Adrenal gland (tissue), 12 donors: ENCODE data around the gene ATP6V0B. TPM values are rescaled to one million over a fixed set of nuclear protein-coding genes. Genes with fewer than 3 reads are reported as not detected.

Experiments
- DNase-seq, 7 donors: peaks; one replicate each; pipeline ENCODE4 v3.0.0-alpha.2; 2019 to 2020
- H3K27ac ChIP-seq, 5 donors: fragments of 200-600 bp; sonication (generic) in 4 of 5; 1 replicate in 3 of 5; 2 replicates in 2 of 5; pipeline versions ENCODE4 v1.5.1 to v1.8.0; 2016 to 2020; ENCODE audit warnings: mild to moderate bottlenecking in 1 of 5
- H3K27me3 ChIP-seq: fragments of 200-600 bp; 2 replicates; pipeline ENCODE4 v1.8.0; 2021
- H3K36me3 ChIP-seq, 2 donors: fragments of 200-600 bp; replicated peaks in 1 of 2; 1 replicate in 1 of 2; 2 replicates in 1 of 2; pipeline versions ENCODE4 v1.5.1 to v1.8.0; 2018 to 2022
- H3K4me1 ChIP-seq, 2 donors: fragments of 200-600 bp; replicated peaks in 1 of 2; 1 replicate in 1 of 2; 2 replicates in 1 of 2; pipeline versions ENCODE4 v1.5.1 to v1.8.0; 2018 to 2021
- H3K4me3 ChIP-seq, 4 donors: fragments of 200-600 bp; sonication (generic) in 3 of 4; one replicate each; pipeline ENCODE4 v1.5.1; 2016 to 2018
- H3K9me3 ChIP-seq, 3 donors: fragments of 200-600 bp; sonication (generic) in 1 of 3; replicated peaks in 1 of 3; 1 replicate in 2 of 3; 2 replicates in 1 of 3; pipeline versions ENCODE4 v1.5.1 to v1.8.0; 2016 to 2021
- POLR2A ChIP-seq, 2 donors: fragments of 450-650 bp; IDR thresholded peaks; one replicate each; pipeline ENCODE4 v1.6.1; 2017; ENCODE audit warnings: antibody characterized with exemption in 2 of 2, mild to moderate bottlenecking in 2 of 2, moderate library complexity in 1 of 2
- WGBS, 4 donors: extraction: QIAGEN DNeasy Blood & Tissue Kit in 2 of 4; methylation state at CpG; one replicate each; pipeline versions ENCODE4 v1.1.5 to v1.1.7; 2013 to 2017; 5-methylcytosine and 5-hydroxymethylcytosine counted together
- intact Hi-C, 2 donors: fragments of 100-400 bp; cut with DNase I; formaldehyde crosslinking; loops; one replicate each; pipeline versions ENCODE4 v1.14.1 to v1.15.0; 2022 to 2023
- polyA plus RNA-seq, 3 donors: library from polyadenylated mRNA; stranded (reverse); fragments of 200-250 nt in 2 of 3; fragments of 350-450 nt in 1 of 3; fragmentation: Illumina TruSeq in 1 of 3; extraction: RNeasy Lipid Tissue Mini Kit (QIAGEN cat#74804) in 1 of 3; gene quantifications; one replicate each; pipeline ENCODE4 v1.2.3, GENCODE V29; 2013 to 2014
- total RNA-seq, 9 donors: library from RNA; depleted of rRNA in 4 of 9; stranded (reverse); fragments of >200 nt in 4 of 9; fragments of 120-200 nt in 1 of 9; fragmentation: NEBNext Ultra II Directional in 1 of 9; extraction: Animal tissue kit (Norgen Biotek cat#: 25700) in 1 of 9; gene quantifications; one replicate each; pipeline versions ENCODE4 v1.1.0 to v1.2.4, GENCODE V29; 2013 to 2023
- TF ChIP-seq, protein P1 (sequence below), 6 experiments: fragments of 450-650 bp in 4 of 6; fragments of 200-600 bp in 2 of 6; sonication (generic) in 1 of 6; IDR thresholded peaks; 1 replicate in 5 of 6; 2 replicates in 1 of 6; pipeline versions ENCODE4 v1.5.1 to v1.8.0; 2016 to 2021; ENCODE audit warnings: antibody characterized with exemption in 6 of 6, mild to moderate bottlenecking in 2 of 6, moderate library complexity in 1 of 6
- donor health status: healthy with polysubstance abuse.
- donor health status: Bipolar disorder and iron deficiency.
- donor health status: DM: yes; HTN: yes; CAD: no.
- donor health status: DM: no; HTN: no; CAD: no.
- donor health status: DM: no; HTN: no; CAD: no.
- donor health status: DM: yes; HTN: yes; CAD: no.

ATP6V0B gene
- total and polyA plus RNA-seq, 12 donors = 141 to 432 (median 216) TPM

- WGBS, 4 donors = 83 to 91% (median 87%) methylated on average over 6 to 8 of the region's 8 CpGs
- no peak for TF ChIP-seq POLR2A (IDR thresholded peaks at IDR 0.05)
- TF ChIP-seq, protein P1, sequence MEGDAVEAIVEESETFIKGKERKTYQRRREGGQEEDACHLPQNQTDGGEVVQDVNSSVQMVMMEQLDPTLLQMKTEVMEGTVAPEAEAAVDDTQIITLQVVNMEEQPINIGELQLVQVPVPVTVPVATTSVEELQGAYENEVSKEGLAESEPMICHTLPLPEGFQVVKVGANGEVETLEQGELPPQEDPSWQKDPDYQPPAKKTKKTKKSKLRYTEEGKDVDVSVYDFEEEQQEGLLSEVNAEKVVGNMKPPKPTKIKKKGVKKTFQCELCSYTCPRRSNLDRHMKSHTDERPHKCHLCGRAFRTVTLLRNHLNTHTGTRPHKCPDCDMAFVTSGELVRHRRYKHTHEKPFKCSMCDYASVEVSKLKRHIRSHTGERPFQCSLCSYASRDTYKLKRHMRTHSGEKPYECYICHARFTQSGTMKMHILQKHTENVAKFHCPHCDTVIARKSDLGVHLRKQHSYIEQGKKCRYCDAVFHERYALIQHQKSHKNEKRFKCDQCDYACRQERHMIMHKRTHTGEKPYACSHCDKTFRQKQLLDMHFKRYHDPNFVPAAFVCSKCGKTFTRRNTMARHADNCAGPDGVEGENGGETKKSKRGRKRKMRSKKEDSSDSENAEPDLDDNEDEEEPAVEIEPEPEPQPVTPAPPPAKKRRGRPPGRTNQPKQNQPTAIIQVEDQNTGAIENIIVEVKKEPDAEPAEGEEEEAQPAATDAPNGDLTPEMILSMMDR (IDR thresholded peaks at IDR 0.05) = no peak
- Histone ChIP-seq H3K36me3 (peaks cover 0 to 6% of the 10 kb centered on the region in 2 donors), H3K9me3 (no peaks in the 10 kb centered on the region), H3K4me1 (no peaks in the 10 kb centered on the region), H3K4me3 (no peak overlapping the region), H3K27me3 (no peaks in the 10 kb centered on the region), H3K27ac (no peak overlapping the region)
- intact Hi-C loops = loop anchor here (5.0 kb wide), 1 partner anchor 37 kb away; no protein-coding TSS in a partner anchor
- no peak for DNase-seq
These were observed 25.4 kb downstream of the ATP6V0B start for GRCh38 chr1:44000122-44000665.

DNA sequence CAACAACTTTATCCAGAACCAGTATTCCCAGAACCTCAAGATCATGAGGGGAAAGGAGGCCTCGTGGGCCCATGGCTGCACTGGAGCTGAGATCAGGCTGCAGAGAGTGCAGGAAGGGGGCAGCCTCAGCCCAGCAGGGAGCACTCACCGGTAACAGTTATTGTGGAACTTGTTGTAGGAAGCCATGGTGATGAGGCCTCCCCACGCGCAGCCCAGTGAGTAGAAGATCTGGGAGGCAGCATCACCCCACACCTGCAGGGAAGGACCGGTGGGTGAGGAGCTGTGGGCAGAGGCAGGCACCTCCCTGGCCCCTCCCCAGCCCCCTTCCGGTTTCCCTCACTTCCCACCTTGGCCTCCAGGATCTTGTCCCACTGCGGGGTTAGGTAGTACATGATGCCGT lies 27.4 kb downstream of the ATP6V0B start:
- Histone ChIP-seq H3K27me3 (no peaks in the 10 kb centered on the region), H3K4me1 (peaks cover 0 to 3% of the 10 kb centered on the region in 2 donors), H3K9me3 (no peaks in the 10 kb centered on the region), H3K4me3 (no peak overlapping the region), H3K27ac (no peak overlapping the region), H3K36me3 (peaks cover 0 to 6% of the 10 kb centered on the region in 2 donors)
- intact Hi-C loops = loop anchor here (5.0 kb wide), 1 partner anchor 35 kb away; no protein-coding TSS in a partner anchor
- DNase-seq = no peak
- 79 to 94% (median 84%) methylated on average over 2 to 8 of the region's 8 CpGs for WGBS, 4 donors
- TF ChIP-seq, protein P1 (IDR thresholded peaks at IDR 0.05) = no peak
- no peak for TF ChIP-seq POLR2A (IDR thresholded peaks at IDR 0.05)

GRCh38 chr1:44002606-44003157 lies 27.9 kb downstream of the ATP6V0B start:
- intact Hi-C loops = loop anchor here (5.0 kb wide), 1 partner anchor 35 kb away; no protein-coding TSS in a partner anchor
- H3K4me1 ChIP-seq = peaks cover 0 to 3% of the 10 kb centered on the region in 2 donors
- peaks cover 0 to 6% of the 10 kb centered on the region in 2 donors for H3K36me3 ChIP-seq
- no peaks in the 10 kb centered on the region for H3K9me3 ChIP-seq
- 73 to 88% (median 83%) methylated on average over 3 to 14 of the region's 14 CpGs for WGBS, 4 donors
- DNase-seq = no peak
- no peak for TF ChIP-seq POLR2A (IDR thresholded peaks at IDR 0.05)
- TF ChIP-seq, protein P1 (IDR thresholded peaks at IDR 0.05) = no peak
- no peak overlapping the region for H3K4me3 ChIP-seq
- no peak overlapping the region for H3K27ac ChIP-seq
- H3K27me3 ChIP-seq = no peaks in the 10 kb centered on the region

GRCh38 chr1:44008259-44008658 lies 33.5 kb downstream of the ATP6V0B start:
- no peak overlapping the region for H3K27ac ChIP-seq
- no peaks in the 10 kb centered on the region for H3K27me3 ChIP-seq
- H3K9me3 ChIP-seq = no peaks in the 10 kb centered on the region
- DNase-seq = no peak
- intact Hi-C loops = no loop called here
- peaks cover 0 to 3% of the 10 kb centered on the region in 2 donors for H3K4me1 ChIP-seq
- WGBS, 4 donors = 94 to 98% (median 95%) methylated on average over 12 of the region's 12 CpGs
- TF ChIP-seq, protein P1 (IDR thresholded peaks at IDR 0.05) = no peak
- no peak for TF ChIP-seq POLR2A (IDR thresholded peaks at IDR 0.05)
- H3K4me3 ChIP-seq = no peak overlapping the region
- no peaks in the 10 kb centered on the region for H3K36me3 ChIP-seq
